ENCODE results near the gene CAMK1D. TPM values are rescaled to one million over a fixed set of nuclear protein-coding genes. Genes with fewer than 3 reads are reported as not detected.
A peak's percentile ranks its signal among the peaks of the same experiment; 100 is the strongest.

CAMK1D gene
- total RNA-seq, 1 donor, result 11.2 TPM

GRCh38 chr10:12699258-12699700, 349.9 kb downstream of the CAMK1D start:
- no peak for TF ChIP-seq CTCF (IDR thresholded peaks at IDR 0.05; ENCODE audit: extremely low read depth, low read depth, low read length)
- no peaks in the 10 kb centered on the region for H3K79me2 ChIP-seq (ENCODE audit: insufficient read depth, low read length)
- peak overlapping the region; percentile 51 for H3K27ac ChIP-seq (ENCODE audit: low read depth, low read length)
- H2AFZ ChIP-seq (ENCODE audit: low read length), result peak overlapping the region; percentile 89
- no peaks in the 10 kb centered on the region for H3K27me3 ChIP-seq (ENCODE audit: insufficient read depth, low read length)
- no peak for DNase-seq (ENCODE audit: insufficient read length, low spot score, missing footprints)
- H3K36me3 ChIP-seq (ENCODE audit: insufficient read depth, low read length), result no peaks in the 10 kb centered on the region
- no peak overlapping the region for H3K4me3 ChIP-seq (ENCODE audit: insufficient read depth, low read length)
- H4K20me1 ChIP-seq (ENCODE audit: insufficient read depth, low read length), result no peaks in the 10 kb centered on the region
- H3K4me1 ChIP-seq (ENCODE audit: insufficient read depth, low read length), result peaks cover 24% of the 10 kb centered on the region
- H3K9me3 ChIP-seq (ENCODE audit: low read depth, low read length), result no peaks in the 10 kb centered on the region
- peak overlapping the region; percentile 58 for H3K4me2 ChIP-seq (ENCODE audit: insufficient read depth, low read length)

- Histone ChIP-seq H2AFZ (ENCODE audit: low read length) (no peak overlapping the region), H3K27me3 (ENCODE audit: insufficient read depth, low read length) (no peaks in the 10 kb centered on the region), H3K79me2 (ENCODE audit: insufficient read depth, low read length) (no peaks in the 10 kb centered on the region), H3K9me3 (ENCODE audit: low read depth, low read length) (no peaks in the 10 kb centered on the region), H3K4me2 (ENCODE audit: insufficient read depth, low read length) (peak overlapping the region; percentile 58), H3K27ac (ENCODE audit: low read depth, low read length) (no peak overlapping the region), H4K20me1 (ENCODE audit: insufficient read depth, low read length) (no peaks in the 10 kb centered on the region), H3K36me3 (ENCODE audit: insufficient read depth, low read length) (no peaks in the 10 kb centered on the region), H3K4me1 (ENCODE audit: insufficient read depth, low read length) (peaks cover 31% of the 10 kb centered on the region), H3K4me3 (ENCODE audit: insufficient read depth, low read length) (no peak overlapping the region)
- TF ChIP-seq CTCF (IDR thresholded peaks at IDR 0.05; ENCODE audit: extremely low read depth, low read depth, low read length), result no peak
- no peak for DNase-seq (ENCODE audit: insufficient read length, low spot score, missing footprints)
Measured at GRCh38 chr10:12699781-12700556, 350.6 kb downstream of the CAMK1D start.

- H2AFZ ChIP-seq (ENCODE audit: low read length), result no peak overlapping the region
- H3K27ac ChIP-seq (ENCODE audit: low read depth, low read length), result no peak overlapping the region
- DNase-seq (ENCODE audit: insufficient read length, low spot score, missing footprints), result no peak
- H3K79me2 ChIP-seq (ENCODE audit: insufficient read depth, low read length), result no peaks in the 10 kb centered on the region
- H3K4me1 ChIP-seq (ENCODE audit: insufficient read depth, low read length), result peaks cover 31% of the 10 kb centered on the region
- TF ChIP-seq CTCF (IDR thresholded peaks at IDR 0.05; ENCODE audit: extremely low read depth, low read depth, low read length), result no peak
- no peak overlapping the region for H3K4me2 ChIP-seq (ENCODE audit: insufficient read depth, low read length)
- no peaks in the 10 kb centered on the region for H3K27me3 ChIP-seq (ENCODE audit: insufficient read depth, low read length)
- H4K20me1 ChIP-seq (ENCODE audit: insufficient read depth, low read length), result no peaks in the 10 kb centered on the region
- H3K9me3 ChIP-seq (ENCODE audit: low read depth, low read length), result no peaks in the 10 kb centered on the region
- H3K36me3 ChIP-seq (ENCODE audit: insufficient read depth, low read length), result no peaks in the 10 kb centered on the region
- H3K4me3 ChIP-seq (ENCODE audit: insufficient read depth, low read length), result no peak overlapping the region
Measured at GRCh38 chr10:12700557-12700874, 351.2 kb downstream of the CAMK1D start.

GRCh38 chr10:12701696-12702095, 352.3 kb downstream of the CAMK1D start:
- H3K9me3 ChIP-seq (ENCODE audit: low read depth, low read length), result no peaks in the 10 kb centered on the region
- H3K27me3 ChIP-seq (ENCODE audit: insufficient read depth, low read length), result no peaks in the 10 kb centered on the region
- no peak for DNase-seq (ENCODE audit: insufficient read length, low spot score, missing footprints)
- TF ChIP-seq CTCF (IDR thresholded peaks at IDR 0.05; ENCODE audit: extremely low read depth, low read depth, low read length), result no peak
- H4K20me1 ChIP-seq (ENCODE audit: insufficient read depth, low read length), result no peaks in the 10 kb centered on the region
- H2AFZ ChIP-seq (ENCODE audit: low read length), result no peak overlapping the region
- H3K79me2 ChIP-seq (ENCODE audit: insufficient read depth, low read length), result no peaks in the 10 kb centered on the region
- peaks cover 40% of the 10 kb centered on the region for H3K4me1 ChIP-seq (ENCODE audit: insufficient read depth, low read length)
- H3K27ac ChIP-seq (ENCODE audit: low read depth, low read length), result no peak overlapping the region
- no peak overlapping the region for H3K4me2 ChIP-seq (ENCODE audit: insufficient read depth, low read length)
- no peak overlapping the region for H3K4me3 ChIP-seq (ENCODE audit: insufficient read depth, low read length)
- H3K36me3 ChIP-seq (ENCODE audit: insufficient read depth, low read length), result no peaks in the 10 kb centered on the region

Data from osteoblast (primary cell).